NCI-H526 treated with DMSO at 0.1 percent for 48 hours (cell line): ENCODE data around the gene PLEKHM1.
"Not testable (repeated sequence)": the region's sequence is repeated elsewhere in the genome, so short reads cannot be mapped to it uniquely, and the experiment has no call there.

Experiments
- DNase-seq: peaks from one replicate; lab custom pipeline; 2025; lab: John Stamatoyannopoulos, UW

Gene PLEKHM1

DNA sequence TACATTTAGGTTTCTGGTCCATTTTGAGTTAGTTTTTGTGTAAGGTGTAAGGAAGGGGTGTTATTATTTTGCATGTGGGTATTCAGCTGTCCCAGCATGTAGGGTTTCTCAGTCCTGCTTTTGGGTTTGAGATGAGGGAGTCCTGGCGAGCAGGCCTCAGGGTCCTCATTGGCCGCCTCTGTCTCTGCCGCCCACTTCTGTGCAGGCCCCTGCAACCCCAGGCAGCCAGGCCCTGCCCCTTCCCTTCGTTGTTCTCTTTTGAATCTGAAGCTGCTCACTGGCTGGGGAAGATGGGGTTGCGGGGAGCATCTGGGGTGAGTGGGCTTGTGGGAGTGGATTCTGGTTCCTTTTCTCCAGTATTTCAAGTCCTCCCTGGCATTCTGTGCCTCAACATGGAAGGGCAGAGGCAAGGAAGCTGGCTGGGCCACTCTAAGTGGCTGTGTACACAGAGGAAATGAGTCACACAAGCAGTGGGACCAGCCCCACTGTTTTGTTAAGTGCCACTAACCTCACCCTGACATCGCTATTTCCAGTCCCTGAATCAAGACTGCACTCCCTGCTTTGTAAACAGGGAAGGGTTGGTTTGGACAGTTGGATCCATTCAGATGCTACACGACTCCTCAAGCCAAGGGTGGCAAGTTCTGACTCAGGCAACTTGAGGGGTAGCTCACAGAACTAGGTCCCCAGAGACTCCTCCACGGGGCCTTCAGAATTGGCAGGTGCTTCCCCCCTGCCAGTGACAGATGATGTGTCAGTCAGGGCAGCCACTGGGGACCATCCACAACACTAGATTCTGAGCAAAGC lies 28.8 kb downstream of the PLEKHM1 start:
- DNase-seq = not testable (repeated sequence)

GRCh38 chr17:45460422-45460821 lies 30.1 kb downstream of the PLEKHM1 start:
- not testable (repeated sequence) for DNase-seq

- DNase-seq = not testable (repeated sequence)
Measured at GRCh38 chr17:45454341-45454740, 36.2 kb downstream of the PLEKHM1 start.

- not testable (repeated sequence) for DNase-seq
Measured at GRCh38 chr17:45453731-45454130, 36.8 kb downstream of the PLEKHM1 start.

GRCh38 chr17:45453225-45453534 lies 37.3 kb downstream of the PLEKHM1 start:
- not testable (repeated sequence) for DNase-seq

GRCh38 chr17:45452329-45453224 lies 37.9 kb downstream of the PLEKHM1 start:
- DNase-seq = not testable (repeated sequence)

- DNase-seq = not testable (repeated sequence)
Measured at GRCh38 chr17:45451660-45452059, 38.9 kb downstream of the PLEKHM1 start.

- no peak for DNase-seq
Measured at GRCh38 chr17:45451131-45451530, 39.4 kb downstream of the PLEKHM1 start.

GRCh38 chr17:45449708-45450329 lies 40.7 kb downstream of the PLEKHM1 start:
- not testable (repeated sequence) for DNase-seq

- DNase-seq = not testable (repeated sequence)
Measured at GRCh38 chr17:45449260-45449659, 41.3 kb downstream of the PLEKHM1 start.

GRCh38 chr17:45448483-45448882 lies 42.0 kb downstream of the PLEKHM1 start:
- not testable (repeated sequence) for DNase-seq

- DNase-seq = not testable (repeated sequence)
Measured at GRCh38 chr17:45448066-45448465, 42.5 kb downstream of the PLEKHM1 start.

- not testable (repeated sequence) for DNase-seq
Measured at GRCh38 chr17:45447650-45448049, 42.9 kb downstream of the PLEKHM1 start.

- not testable (repeated sequence) for DNase-seq
Measured at GRCh38 chr17:45446872-45447625, 43.5 kb downstream of the PLEKHM1 start.

DNA sequence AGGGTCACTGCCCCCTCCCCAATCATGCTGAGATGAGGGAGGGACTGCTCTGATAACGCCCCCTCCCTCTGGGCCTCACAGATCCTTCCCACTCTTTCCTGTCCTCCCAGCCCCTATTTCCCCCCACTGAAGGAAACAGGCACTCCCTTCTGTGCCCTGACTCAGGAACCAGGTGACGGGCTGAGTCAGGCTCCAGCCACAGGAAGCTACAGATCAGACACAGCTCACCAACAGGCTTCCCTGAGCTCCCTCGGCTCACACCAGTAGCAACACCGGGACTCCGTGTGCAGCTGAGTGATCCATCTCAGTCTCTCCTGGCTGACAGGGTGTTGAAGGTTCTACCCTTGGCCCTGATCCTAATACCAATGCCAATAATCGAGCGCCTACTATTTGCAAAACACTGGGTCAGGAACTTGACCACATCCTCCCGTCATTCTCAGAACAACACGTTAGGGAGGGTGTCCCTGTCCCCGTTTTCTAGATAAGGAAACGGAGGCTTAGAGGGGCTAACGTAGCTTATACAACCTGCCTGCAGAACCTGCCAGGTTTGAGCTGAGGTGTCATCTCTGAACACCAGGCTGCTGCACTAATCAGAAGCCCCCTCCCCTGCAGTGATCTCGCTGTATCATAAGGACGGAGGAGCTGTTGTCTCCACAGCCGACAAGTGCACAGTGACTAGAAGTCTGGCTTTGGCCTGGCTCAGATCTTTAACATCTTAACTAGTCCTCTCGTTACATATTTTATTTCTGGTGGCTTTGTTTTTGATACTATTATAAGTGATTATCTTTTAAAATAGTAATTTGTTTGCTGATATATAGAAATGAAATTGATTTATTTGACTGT lies 44.4 kb downstream of the PLEKHM1 start:
- DNase-seq = not testable (repeated sequence)

DNA sequence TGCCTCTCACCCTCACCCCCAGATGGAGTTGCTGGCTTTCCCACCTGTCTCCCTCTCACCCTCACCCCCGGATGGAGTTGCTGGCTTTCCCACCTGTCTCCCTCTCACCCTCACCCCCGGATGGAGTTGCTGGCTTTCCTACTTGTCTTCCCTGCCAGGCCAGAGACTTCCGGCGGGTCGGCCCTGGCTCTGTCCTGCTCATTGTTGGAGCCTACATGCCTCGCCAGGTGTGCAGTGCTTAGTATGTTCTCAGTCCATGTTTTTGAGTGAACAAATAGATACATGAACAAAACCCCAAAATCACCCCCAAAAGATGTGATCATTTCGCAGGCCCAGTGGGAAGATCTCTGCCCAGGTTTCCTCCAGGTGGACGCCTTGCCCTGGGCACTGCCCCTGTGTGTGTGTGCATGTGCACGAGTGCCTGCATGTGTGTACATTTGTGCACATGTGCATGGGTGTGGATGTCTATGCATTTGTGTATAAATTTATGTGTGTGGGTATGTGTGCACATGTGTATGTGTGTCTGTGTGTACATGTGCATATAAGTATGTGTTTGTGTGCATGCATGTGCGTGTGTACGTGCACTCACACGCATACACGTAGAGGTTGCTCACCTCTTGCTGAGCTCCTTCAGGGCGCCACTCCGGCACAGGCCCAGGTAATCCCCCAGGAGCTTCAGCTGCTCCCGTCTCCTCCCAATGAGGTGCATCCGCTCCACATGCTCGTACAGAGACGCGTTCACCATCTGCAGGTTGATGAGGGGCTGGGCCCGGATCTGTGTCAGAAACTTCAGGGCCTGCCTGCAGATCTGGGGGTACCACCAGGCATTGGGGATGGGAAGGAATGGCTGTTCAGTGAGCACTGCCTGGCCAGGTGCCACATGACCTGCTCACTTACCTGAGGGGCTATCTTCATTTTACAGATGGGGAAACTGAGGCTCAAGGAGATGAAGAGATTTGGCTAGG lies 45.4 kb downstream of the PLEKHM1 start:
- not testable (repeated sequence) for DNase-seq

DNA sequence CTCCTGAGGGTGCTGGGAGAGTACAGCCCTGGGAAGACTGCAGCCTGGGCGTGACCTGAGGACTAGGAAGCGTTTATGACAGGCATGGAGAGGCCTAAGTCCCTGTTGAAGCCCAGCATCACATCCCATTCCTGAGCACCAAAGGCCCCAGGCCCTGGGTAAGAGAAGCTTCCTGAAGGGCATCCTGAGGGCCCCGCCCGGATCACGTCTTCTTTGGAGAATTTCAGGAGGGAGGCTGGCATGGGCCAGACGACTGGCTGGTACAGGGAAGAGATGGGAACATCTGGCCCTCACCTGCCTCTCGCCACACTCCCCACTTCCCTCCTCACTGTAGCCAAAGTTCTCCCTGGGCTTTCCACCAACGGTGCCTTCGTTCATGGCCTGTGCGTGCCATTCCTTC lies 46.2 kb downstream of the PLEKHM1 start:
- not testable (repeated sequence) for DNase-seq

DNA sequence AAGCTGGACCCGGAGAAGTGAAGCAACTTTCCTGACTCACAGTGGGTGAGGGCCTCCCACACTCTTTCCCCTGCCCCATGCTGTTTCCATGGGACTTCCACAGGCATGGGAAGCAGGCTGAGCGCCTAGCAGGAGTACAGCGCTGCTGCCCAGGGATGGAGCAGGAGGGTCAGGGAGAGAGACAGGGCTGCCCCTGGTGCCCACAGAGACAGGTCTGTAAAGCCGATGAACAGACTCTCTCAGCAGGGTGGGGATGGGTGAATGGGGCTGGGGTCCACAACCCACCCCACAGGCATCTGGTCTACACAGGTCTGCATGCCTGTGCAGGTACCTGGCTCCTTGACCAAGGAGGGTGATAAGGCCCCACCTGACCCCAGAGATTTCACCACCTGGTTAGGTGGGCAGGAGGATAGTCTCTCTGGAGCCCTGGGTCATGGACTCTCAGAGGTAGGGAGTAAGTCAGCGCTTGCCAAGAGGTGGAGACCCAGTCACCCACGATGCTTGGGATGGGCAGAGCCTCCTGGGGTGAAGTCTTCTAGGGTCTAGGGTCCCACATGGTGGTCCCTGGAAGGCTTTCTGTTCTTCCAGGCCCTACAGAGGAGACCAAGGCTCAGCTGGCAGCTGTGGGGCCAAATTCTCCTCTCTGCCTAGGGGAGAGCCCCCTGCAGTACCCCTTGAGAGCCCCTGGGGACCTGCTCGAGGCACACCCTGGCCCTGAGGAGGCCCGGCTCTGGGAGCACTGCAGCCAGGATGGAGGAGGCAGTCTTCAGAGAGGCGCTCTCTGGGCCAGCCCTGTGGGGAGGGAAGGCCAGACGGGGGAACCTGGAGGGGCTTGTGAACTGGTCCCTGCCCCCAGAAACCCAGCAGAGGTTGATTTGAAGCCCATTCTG lies 46.9 kb downstream of the PLEKHM1 start:
- not testable (repeated sequence) for DNase-seq
